Aorta (tissue), 5 donors: ENCODE results near the gene IPP. TPM values are rescaled to one million over a fixed set of nuclear protein-coding genes. Genes with fewer than 3 reads are reported as not detected.
"Not testable (repeated sequence)": the region's sequence is repeated elsewhere in the genome, so short reads cannot be mapped to it uniquely, and the experiment has no call there.

Source experiments
- ATAC-seq: fragments of 200-7000 bp; cut with Tn5 transposase; one replicate; pipeline ENCODE4 v1.9.1; 2022; ENCODE audit warnings: moderate library complexity; ENCODE audit not compliant: low FRiP score
- DNase-seq, 2 donors: peaks; one replicate each; pipeline ENCODE4 v3.0.0-alpha.2; 2020
- H3K27ac ChIP-seq, 2 donors: one replicate each; pipeline ENCODE4 v1.5.1; 2013; ENCODE audit warnings: low read length in 2 of 2, mild to moderate bottlenecking in 2 of 2, moderate library complexity in 2 of 2, control low read depth in 1 of 2, inconsistent platforms in 1 of 2, low read depth in 1 of 2
- H3K27me3 ChIP-seq, 2 donors: one replicate each; pipeline ENCODE4 v1.6.1; 2013; ENCODE audit warnings: control low read depth in 1 of 2, low read length in 1 of 2, mild to moderate bottlenecking in 1 of 2, moderate library complexity in 1 of 2; ENCODE audit not compliant: insufficient read depth in 2 of 2, control insufficient read depth in 1 of 2
- H3K36me3 ChIP-seq, 2 donors: one replicate each; pipeline ENCODE4 v1.6.1; 2013; ENCODE audit warnings: control low read depth in 1 of 2, low read length in 1 of 2, mild to moderate bottlenecking in 1 of 2; ENCODE audit not compliant: insufficient read depth in 2 of 2, control insufficient read depth in 1 of 2
- H3K4me1 ChIP-seq, 2 donors: one replicate each; pipeline ENCODE4 v1.6.1; 2013; ENCODE audit warnings: low read length in 2 of 2, control low read depth in 1 of 2, mild to moderate bottlenecking in 1 of 2, moderate library complexity in 1 of 2; ENCODE audit not compliant: insufficient read depth in 2 of 2, control insufficient read depth in 1 of 2
- H3K4me3 ChIP-seq, 2 donors: one replicate each; pipeline ENCODE4 v1.5.1; 2013; ENCODE audit warnings: low read length in 2 of 2, control low read depth in 1 of 2, mild to moderate bottlenecking in 1 of 2
- H3K9me3 ChIP-seq: one replicate; pipeline ENCODE4 v1.6.1; 2013; ENCODE audit warnings: mild to moderate bottlenecking, low read length; ENCODE audit not compliant: control insufficient read depth
- WGBS, 2 donors: extraction: QIAGEN DNeasy Blood & Tissue Kit; methylation state at CpG; one replicate each; pipeline ENCODE4 v1.1.7; 2013; 5-methylcytosine and 5-hydroxymethylcytosine counted together
- intact Hi-C, 2 donors: fragments of 100-400 bp; cut with DNase I; formaldehyde crosslinking; loops; one replicate each; pipeline versions ENCODE4 v1.14.2 to v1.15.0; 2022
- polyA plus RNA-seq, 2 donors: library from polyadenylated mRNA; stranded (reverse); fragments of 200-250 nt; gene quantifications; one replicate each; pipeline ENCODE4 v1.2.3, GENCODE V29; 2013
- total RNA-seq, 2 donors: library from RNA; stranded (reverse); fragmentation: NEBNext Ultra II Directional; extraction: Animal tissue kit (Norgen Biotek cat#: 25700); gene quantifications; one replicate each; pipeline ENCODE4 v1.2.1, GENCODE V29; 2021
- donor health status: healthy with polysubstance abuse.
- donor health status: Bipolar disorder and iron deficiency.
- donor health status: DM: no; HTN: no; CAD: no.
- donor health status: DM: no; HTN: no; CAD: no.
- donor health status: DM: yes; HTN: yes; CAD: no.

The IPP gene
- total and polyA plus RNA-seq, 4 donors = 3.9 to 14.2 (median 6.9) TPM

DNA sequence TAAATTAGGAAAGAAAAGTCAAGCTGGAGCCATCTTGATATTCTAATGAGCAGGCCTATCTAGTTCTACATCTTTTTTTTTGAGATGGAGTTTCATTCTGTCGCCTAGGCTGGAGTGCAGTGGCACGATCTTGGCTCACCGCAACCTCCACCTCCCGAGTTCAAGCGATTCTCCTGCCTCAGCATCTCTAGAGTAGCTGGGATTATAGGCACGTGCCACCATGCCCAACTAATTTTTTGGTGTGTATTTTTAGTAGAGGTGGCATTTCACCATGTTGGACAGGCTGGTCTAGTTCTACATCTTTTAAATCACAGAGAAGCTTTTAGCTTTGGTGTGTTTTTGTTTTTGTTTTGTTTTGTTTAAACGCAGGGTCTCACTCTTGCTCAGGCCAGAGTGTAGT lies 55.6 kb downstream of the IPP start:
- Histone ChIP-seq H3K36me3 (peaks cover 0 to 3% of the 10 kb centered on the region in 2 donors), H3K9me3 (no peaks in the 10 kb centered on the region), H3K4me1 (no peaks in the 10 kb centered on the region), H3K27ac (no peak overlapping the region), H3K27me3 (no peaks in the 10 kb centered on the region), H3K4me3 (no peak overlapping the region)
- no peak for DNase-seq
- intact Hi-C loops = no loop called here
- 86% methylated on average over 7 of the region's 7 CpGs for WGBS, 2 donors
- ATAC-seq = no peak

DNA sequence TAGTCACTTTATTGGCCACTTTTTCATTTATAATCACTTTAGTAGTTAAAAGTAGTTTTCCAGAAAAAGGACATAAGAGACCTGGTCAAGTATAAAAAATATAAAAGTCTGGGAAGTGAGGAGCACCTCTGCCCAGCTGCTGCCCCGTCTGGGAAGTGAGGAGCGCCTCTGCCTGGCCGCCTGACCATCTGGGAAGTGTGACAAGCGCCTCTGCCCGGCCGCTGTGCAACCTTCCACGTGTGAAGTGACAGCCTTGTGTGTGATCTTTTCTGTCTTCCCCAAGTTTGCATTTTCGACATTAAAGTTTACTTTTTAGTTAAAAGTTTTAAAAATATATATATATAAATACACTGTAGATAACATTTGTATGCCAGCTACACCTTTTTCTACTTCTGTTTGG lies 56.6 kb downstream of the IPP start:
- H3K4me3 ChIP-seq, H3K27ac ChIP-seq, H3K27me3 ChIP-seq, intact Hi-C loops, ATAC-seq, H3K4me1 ChIP-seq, H3K9me3 ChIP-seq, H3K36me3 ChIP-seq, DNase-seq: not testable (repeated sequence)
- WGBS, 2 donors = 76 to 77% methylated on average over 8 of the region's 8 CpGs

DNA sequence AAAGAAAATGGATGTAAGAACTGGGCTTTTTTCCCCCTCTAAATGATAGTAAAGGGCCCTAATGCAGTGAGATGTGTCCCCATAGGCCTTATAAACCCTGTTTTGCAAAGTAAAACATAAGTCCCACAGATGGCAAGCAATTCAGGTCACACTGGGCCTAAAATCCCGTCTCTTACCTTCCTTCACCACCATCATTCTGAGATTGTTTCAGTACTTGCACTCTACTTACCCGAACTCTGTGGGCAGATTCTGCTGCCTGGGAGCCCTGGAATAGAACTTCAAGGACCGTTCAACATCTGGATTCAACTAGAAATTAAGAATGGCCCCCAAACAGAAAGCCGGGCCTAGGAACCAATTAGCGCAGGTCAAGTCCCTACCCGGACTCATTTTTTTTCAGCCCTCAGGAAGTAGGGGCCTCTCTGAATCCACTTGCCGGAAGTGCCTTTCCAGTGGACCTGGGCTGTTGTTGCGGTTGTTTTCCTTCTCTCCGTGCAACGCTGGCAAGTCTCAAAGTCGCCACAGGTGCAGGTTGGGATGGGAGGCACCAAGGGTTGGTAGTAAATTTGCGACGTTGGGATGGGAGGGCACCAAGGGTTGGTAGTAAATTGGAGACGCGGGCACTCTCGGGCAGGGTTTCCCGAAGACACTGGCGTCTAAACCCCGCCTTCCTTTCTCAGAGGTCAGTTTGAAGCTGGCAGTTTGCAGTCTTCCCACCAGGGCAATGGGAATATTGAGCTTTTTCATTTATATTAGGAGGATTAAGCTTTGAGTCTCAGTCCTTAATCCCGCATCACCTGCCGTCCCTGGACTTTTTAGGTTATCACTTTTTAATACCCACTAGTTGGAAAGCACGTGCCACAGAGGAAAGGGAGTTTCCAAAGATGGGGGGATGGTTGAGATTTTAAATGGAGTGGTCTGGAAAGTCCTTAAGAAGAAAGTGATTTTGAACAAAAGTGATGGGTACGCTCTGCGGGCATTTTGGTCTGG lies 62.4 kb downstream of the IPP start, which contains the start of gene TMEM69:
Gene TMEM69, plus strand, starts transcription at position 428 of the 987 bp plus-strand sequence. CDS start 2,888 bp downstream, outside the sequence.
- intact Hi-C loops = loop anchor here (1.0 to 10.0 kb wide), 4 partner anchors 63 to 197 kb away; partner anchors contain the start of genes IPP (in 1 of the 2) and NASP (in 1 of the 2)
- no peaks in the 10 kb centered on the region for H3K36me3 ChIP-seq
- peaks cover 2 to 3% of the 10 kb centered on the region in 2 donors for H3K4me1 ChIP-seq
- no peaks in the 10 kb centered on the region for H3K9me3 ChIP-seq
- DNase-seq = peak; percentile 79 to 80
- H3K27me3 ChIP-seq = no peaks in the 10 kb centered on the region
- peak within 1 kb of the TSS; percentile 51 to 98 for H3K4me3 ChIP-seq
- WGBS, 2 donors = 2% methylated on average over 24 of the region's 24 CpGs
- peak; percentile 84 for ATAC-seq
- H3K27ac ChIP-seq = peak within 1 kb of the TSS; percentile 99 to 100

DNA sequence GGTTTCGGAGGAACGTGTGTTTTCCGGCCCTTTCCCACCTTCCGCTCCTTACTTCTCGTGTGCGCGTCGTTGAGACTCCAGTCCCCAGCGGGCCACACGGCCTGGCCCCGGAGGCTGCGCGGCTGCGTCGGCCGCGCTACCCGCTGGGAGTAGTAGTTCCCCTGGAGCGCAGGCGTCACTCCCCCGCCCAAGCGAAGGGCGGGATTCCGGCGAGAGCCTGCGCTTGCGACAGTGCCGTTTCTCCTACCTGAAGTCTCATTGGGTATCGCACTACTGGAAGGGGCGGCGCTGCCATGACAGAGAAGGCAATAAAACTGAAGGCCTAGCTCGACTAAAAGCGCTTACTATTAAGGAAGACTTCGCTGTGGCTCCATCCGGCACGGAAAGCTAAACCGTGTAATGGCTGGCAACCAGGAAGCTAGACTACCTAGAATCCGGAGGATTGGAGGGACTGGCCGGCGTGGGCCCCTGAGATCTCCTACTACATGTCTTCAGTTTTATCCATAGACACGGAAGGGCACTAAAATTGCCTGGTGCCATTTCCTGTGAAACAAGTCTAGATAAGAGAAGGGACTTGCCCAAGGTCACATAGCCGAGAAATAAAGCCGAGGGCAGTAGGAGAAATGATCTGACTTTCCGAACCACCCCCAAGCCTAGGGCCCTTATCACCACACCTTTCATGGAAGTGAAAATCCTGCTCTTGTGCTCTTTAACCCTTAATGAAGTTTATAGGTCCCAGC lies 63.3 kb downstream of the IPP start:
- Histone ChIP-seq H3K9me3 (no peaks in the 10 kb centered on the region), H3K27me3 (no peaks in the 10 kb centered on the region), H3K4me1 (peaks cover 2 to 3% of the 10 kb centered on the region in 2 donors), H3K4me3 (peak overlapping the region; percentile 93 to 98), H3K36me3 (no peaks in the 10 kb centered on the region), H3K27ac (peak overlapping the region; percentile 99 to 100)
- intact Hi-C loops = loop anchor here (1.0 to 10.0 kb wide), 3 partner anchors 103 to 198 kb away; partner anchors contain the start of gene NASP (in 1 of the 2)
- peak; percentile 98 for ATAC-seq
- DNase-seq = peak; percentile 98 to 99
- 0 to 1% methylated on average over 44 of the region's 44 CpGs for WGBS, 2 donors

DNA sequence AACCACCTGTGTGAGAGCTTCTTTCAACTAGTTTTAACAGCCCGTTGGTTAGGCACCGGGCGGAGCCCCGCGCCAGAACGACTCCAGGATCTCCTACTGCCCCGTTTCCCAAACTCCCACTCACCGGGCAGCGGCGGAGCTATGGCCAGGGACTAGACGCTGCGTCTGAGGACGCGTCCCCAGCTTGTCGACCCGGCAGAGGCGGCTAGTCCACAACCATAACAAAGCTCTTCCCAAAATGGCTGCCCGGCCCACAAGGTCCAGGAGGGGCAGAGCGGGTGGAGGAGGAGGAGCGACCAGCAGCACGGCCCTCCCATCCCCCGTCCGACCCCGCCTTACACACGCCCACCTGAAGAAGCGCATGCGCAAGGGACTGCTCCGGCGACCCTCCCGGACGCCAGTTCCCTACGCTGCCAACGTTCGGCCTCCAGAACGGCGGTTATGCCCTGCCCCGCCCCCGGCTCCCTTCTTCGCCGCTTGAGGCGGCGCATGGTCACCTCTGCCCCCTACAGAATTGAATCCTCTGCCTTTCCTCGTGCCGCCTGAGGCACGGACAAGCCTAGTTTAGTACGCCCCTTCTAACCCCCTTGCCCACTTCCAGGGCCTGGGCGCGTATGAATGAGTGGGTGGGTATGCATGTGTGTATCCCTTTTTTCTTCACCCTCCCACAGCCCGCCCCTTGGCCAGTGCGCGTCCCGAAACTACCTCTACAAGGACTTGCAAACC lies 64.0 kb downstream of the IPP start, which contains the start of gene GPBP1L1:
Gene GPBP1L1, minus strand, starts transcription at position 246 of the 726 bp plus-strand sequence. CDS start 27,446 bp downstream, outside the sequence.
- Histone ChIP-seq H3K9me3 (no peaks in the 10 kb centered on the region), H3K36me3 (no peaks in the 10 kb centered on the region), H3K27ac (peak within 1 kb of the TSS; percentile 99 to 100), H3K4me3 (peak within 1 kb of the TSS; percentile 93 to 98), H3K4me1 (peaks cover 2 to 5% of the 10 kb centered on the region in 2 donors), H3K27me3 (no peaks in the 10 kb centered on the region)
- 0 to 1% methylated on average over 47 to 52 of the region's 52 CpGs for WGBS, 2 donors
- ATAC-seq = peak; percentile 97
- DNase-seq = peak; percentile 98 to 99
- intact Hi-C loops = loop anchor here (1.0 to 10.0 kb wide), 3 partner anchors 102 to 198 kb away; partner anchors contain the start of gene NASP (in 1 of the 2)

DNA sequence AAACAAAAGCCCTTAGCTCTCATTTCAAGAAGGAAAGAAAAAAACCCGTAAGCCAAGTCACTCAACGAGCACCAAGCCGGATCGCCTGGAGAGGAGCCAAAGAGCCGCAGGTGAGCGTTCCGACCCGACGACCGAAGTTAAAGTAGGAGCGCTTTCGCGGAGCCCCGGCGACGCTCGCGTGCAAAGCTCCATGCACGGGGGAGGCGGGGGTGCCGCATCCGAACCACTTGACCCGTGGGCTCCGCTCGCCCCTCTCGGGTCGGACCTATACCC lies 64.5 kb downstream of the IPP start:
- DNase-seq (peak; percentile 73 to 88), ATAC-seq (peak; percentile 9)
- intact Hi-C loops = loop anchor here (5.0 to 10.0 kb wide), 2 partner anchors 196 to 199 kb away; no protein-coding TSS in a partner anchor
- 0% methylated on average over 27 of the region's 27 CpGs for WGBS, 2 donors
- Histone ChIP-seq H3K4me1 (peaks cover 2 to 5% of the 10 kb centered on the region in 2 donors), H3K9me3 (no peaks in the 10 kb centered on the region), H3K36me3 (no peaks in the 10 kb centered on the region), H3K27ac (peak overlapping the region; percentile 16 to 38), H3K27me3 (no peaks in the 10 kb centered on the region), H3K4me3 (peak overlapping the region; percentile 80 to 93)

DNA sequence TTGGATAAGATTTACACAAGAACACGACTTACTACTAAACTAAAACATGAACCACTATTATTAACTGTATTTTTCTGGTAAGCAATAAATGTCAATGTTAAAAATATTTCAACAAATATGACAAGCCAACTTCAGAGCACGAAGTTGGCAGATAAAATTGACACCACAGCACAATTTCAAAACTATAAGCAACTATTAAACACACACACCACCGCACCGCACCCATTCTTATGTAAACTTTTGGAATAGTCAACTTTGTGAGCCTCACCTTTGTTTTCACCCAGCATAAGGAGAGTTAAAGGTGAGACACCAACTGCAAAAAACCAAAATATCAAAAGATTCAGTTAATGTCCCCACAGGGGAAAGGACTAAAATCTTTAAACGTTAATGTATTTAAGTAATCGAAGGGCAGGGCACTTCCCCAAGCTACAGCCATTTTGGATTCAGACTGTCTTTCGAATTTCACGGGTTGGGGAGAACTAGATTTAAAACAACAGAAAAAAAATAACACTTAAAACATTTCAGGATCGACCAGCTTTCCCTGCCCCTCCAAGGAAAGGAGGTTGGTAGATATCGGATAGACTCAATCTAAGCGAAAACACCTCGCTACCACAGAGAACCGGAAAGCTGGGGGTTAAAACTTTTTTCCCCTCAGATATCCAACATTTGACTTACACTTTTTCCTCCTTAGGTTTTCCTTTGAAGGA lies 65.0 kb downstream of the IPP start:
- Histone ChIP-seq H3K27ac (peak overlapping the region in 1 of 2 donors; percentile 38), H3K4me1 (peaks cover 2 to 5% of the 10 kb centered on the region in 2 donors), H3K36me3 (no peaks in the 10 kb centered on the region), H3K4me3 (peak overlapping the region; percentile 80 to 93), H3K27me3 (no peaks in the 10 kb centered on the region), H3K9me3 (no peaks in the 10 kb centered on the region)
- 0 to 1% methylated on average over 13 of the region's 13 CpGs for WGBS, 2 donors
- ATAC-seq (no peak), DNase-seq (no peak)
- intact Hi-C loops = loop anchor here (5.0 to 10.0 kb wide), 2 partner anchors 197 to 199 kb away; no protein-coding TSS in a partner anchor
